GM23338 (cell line): ENCODE data around the gene SNX8.

Experiments used
- CTCF ChIP-seq, 2 experiments: fragments of 200-600 bp in 1 of 2; sonication (generic) in 1 of 2; conservative IDR thresholded peaks; 2 replicates each; pipeline versions ENCODE4 v1.5.1 to v1.6.1; 2016 to 2017; ENCODE audit warnings: antibody characterized with exemption in 2 of 2, low read depth in 2 of 2, mild to moderate bottlenecking in 2 of 2, moderate library complexity in 1 of 2
- POLR2AphosphoS5 ChIP-seq: IDR thresholded peaks from 2 replicates; pipeline ENCODE4 v1.6.1; 2016; ENCODE audit warnings: antibody characterized with exemption, low read depth
- REST ChIP-seq: IDR thresholded peaks from one replicate; pipeline ENCODE4 v1.6.1; 2018; ENCODE audit warnings: antibody characterized with exemption; ENCODE audit not compliant: unreplicated experiment

GRCh38 chr7:2272031-2272430 lies 42.2 kb downstream of the SNX8 start:
- TF ChIP-seq REST (no peak), CTCF (conservative IDR thresholded peaks at IDR 0.05; ENCODE audit: low read depth in 2 of 2) (no peak), POLR2AphosphoS5 (no peak)
